Natural killer cell (primary cell): ENCODE results near the gene MED13L. TPM values are rescaled to one million over a fixed set of nuclear protein-coding genes. Genes with fewer than 3 reads are reported as not detected.

Experiments used
- ATAC-seq, 3 donors: fragments of 150-1000 bp in 2 of 3; fragments of 200-7000 bp in 1 of 3; cut with Tn5 transposase; 1 replicate in 1 of 3; 2 replicates in 2 of 3; pipeline ENCODE4 v1.10.0; 2021; ENCODE audit warnings: mild to moderate bottlenecking in 2 of 3, moderate library complexity in 2 of 3
- DNase-seq, 2 donors: peaks; one replicate each; pipeline versions ENCODE4 v3.0.0 to v3.0.0-alpha.2; 2013 to 2021; ENCODE audit warnings: mixed read lengths in 1 of 2
- H3K27ac ChIP-seq: one replicate; pipeline ENCODE4 v1.5.1; 2013; ENCODE audit warnings: mild to moderate bottlenecking, low read length
- H3K27me3 ChIP-seq: one replicate; pipeline ENCODE4 v1.6.1; 2013; ENCODE audit warnings: low read length; ENCODE audit not compliant: control insufficient read depth, insufficient read depth
- H3K36me3 ChIP-seq: one replicate; pipeline ENCODE4 v1.6.1; 2013; ENCODE audit warnings: low read length; ENCODE audit not compliant: control insufficient read depth, insufficient read depth
- H3K4me1 ChIP-seq: one replicate; pipeline ENCODE4 v1.6.1; 2013; ENCODE audit warnings: low read length; ENCODE audit not compliant: control insufficient read depth, insufficient read depth
- H3K4me3 ChIP-seq: one replicate; pipeline ENCODE4 v1.5.1; 2013; ENCODE audit warnings: low read length
- H3K9me3 ChIP-seq: one replicate; pipeline ENCODE4 v1.6.1; 2013; ENCODE audit warnings: low read length; ENCODE audit not compliant: control insufficient read depth, insufficient read depth
- H3K27ac Mint-ChIP-seq, 2 donors: one replicate each; pipeline ENCODE4 v1.8.0; 2022; ENCODE audit warnings: mild to moderate bottlenecking in 2 of 2, mixed read lengths in 2 of 2, moderate library complexity in 1 of 2
- H3K27me3 Mint-ChIP-seq, 2 donors: one replicate each; pipeline ENCODE4 v1.8.0; 2022; ENCODE audit warnings: low read depth in 2 of 2, mixed read lengths in 2 of 2
- H3K36me3 Mint-ChIP-seq: one replicate; pipeline ENCODE4 v1.8.0; 2022; ENCODE audit warnings: mixed read lengths
- H3K4me1 Mint-ChIP-seq, 2 donors: one replicate each; pipeline ENCODE4 v1.8.0; 2022; ENCODE audit warnings: mixed read lengths in 2 of 2
- H3K4me3 Mint-ChIP-seq: one replicate; pipeline ENCODE4 v1.8.0; 2022; ENCODE audit warnings: mild to moderate bottlenecking, moderate library complexity, mixed read lengths
- H3K9me3 Mint-ChIP-seq, 2 donors: one replicate each; pipeline ENCODE4 v1.8.0; 2022; ENCODE audit warnings: mixed read lengths in 2 of 2
- CTCF ChIP-seq: fragments of 200-600 bp; IDR thresholded peaks from one replicate; pipeline ENCODE4 v1.8.0; 2022; ENCODE audit warnings: antibody characterized with exemption
- WGBS: methylation state at CpG from one replicate; pipeline ENCODE4 v1.1.7; 2013; ENCODE audit warnings: missing lambda C conversion rate; ENCODE audit not compliant: insufficient coverage; 5-methylcytosine and 5-hydroxymethylcytosine counted together
- intact Hi-C: fragments of 100-400 bp; cut with micrococcal nuclease; formaldehyde crosslinking; loops from one replicate; pipeline ENCODE4 v1.14.2; 2022
- total RNA-seq, 4 donors: library from RNA; stranded (reverse); fragments of 120-200 nt in 1 of 4; gene quantifications; one replicate each; pipeline versions ENCODE4 v1.2.3 to v1.2.4, GENCODE V29; 2013 to 2022

MED13L gene
- total RNA-seq, 3 donors from 2014 or later (not counting 1 experiment from before 2014, with no cell fraction given): 237 to 316 (median 240) TPM

GRCh38 chr12:116157845-116158267 is 119.6 kb downstream of the MED13L start:
- Mint-ChIP-seq H3K9me3 (no peaks in the 10 kb centered on the region), H3K4me3 (no peak overlapping the region), H3K27me3 (no peaks in the 10 kb centered on the region), H3K4me1 (peaks cover 45 to 56% of the 10 kb centered on the region in 2 donors), H3K27ac (peak overlapping the region in 1 of 2 donors; percentile 29), H3K36me3 (no peaks in the 10 kb centered on the region)
- 39% methylated on average over 5 of the region's 5 CpGs for WGBS
- no peaks in the 10 kb centered on the region for H3K36me3 ChIP-seq
- DNase-seq (no peak), ATAC-seq (peak in 1 of 3 donors; percentile 18)
- no peak overlapping the region for H3K4me3 ChIP-seq
- no peaks in the 10 kb centered on the region for H3K9me3 ChIP-seq
- intact Hi-C loops: loop anchor here (2.0 kb wide), 1 partner anchor 15 kb away; no protein-coding TSS in a partner anchor
- H3K27ac ChIP-seq: no peak overlapping the region
- H3K4me1 ChIP-seq: no peaks in the 10 kb centered on the region
- TF ChIP-seq CTCF: no peak
- no peaks in the 10 kb centered on the region for H3K27me3 ChIP-seq

- 88% methylated on average over 4 of the region's 4 CpGs for WGBS
- H3K27ac Mint-ChIP-seq: no peak overlapping the region
These were observed 120.9 kb downstream of the MED13L start for GRCh38 chr12:116156614-116157013.

GRCh38 chr12:116155383-116155782 is 122.1 kb downstream of the MED13L start:
- no peak for TF ChIP-seq CTCF
- H3K4me3 ChIP-seq: no peak overlapping the region
- H3K27ac Mint-ChIP-seq: no peak overlapping the region
- no peaks in the 10 kb centered on the region for H3K36me3 Mint-ChIP-seq
- no peaks in the 10 kb centered on the region for H3K9me3 ChIP-seq
- H3K4me1 Mint-ChIP-seq: peaks cover 51 to 61% of the 10 kb centered on the region in 2 donors
- H3K4me1 ChIP-seq: peaks cover 2% of the 10 kb centered on the region
- no peaks in the 10 kb centered on the region for H3K27me3 ChIP-seq
- WGBS: 92% methylated on average over 7 of the region's 8 CpGs
- ATAC-seq: no peak
- no peaks in the 10 kb centered on the region for H3K36me3 ChIP-seq
- H3K4me3 Mint-ChIP-seq: no peak overlapping the region
- no peaks in the 10 kb centered on the region for H3K9me3 Mint-ChIP-seq
- H3K27ac ChIP-seq: no peak overlapping the region
- intact Hi-C loops: no loop called here
- no peak for DNase-seq
- H3K27me3 Mint-ChIP-seq: no peaks in the 10 kb centered on the region

More at GRCh38 chr12:116156614-116157013, 120.9 kb downstream of the MED13L start:
- peaks cover 47 to 59% of the 10 kb centered on the region in 2 donors for H3K4me1 Mint-ChIP-seq
- no peaks in the 10 kb centered on the region for H3K36me3 ChIP-seq
- intact Hi-C loops: loop anchor here (2.0 kb wide), 1 partner anchor 16 kb away; no protein-coding TSS in a partner anchor
- TF ChIP-seq CTCF: no peak
- H3K9me3 ChIP-seq: no peaks in the 10 kb centered on the region
- ATAC-seq: no peak
- no peaks in the 10 kb centered on the region for H3K9me3 Mint-ChIP-seq
- H3K4me1 ChIP-seq: peaks cover 2% of the 10 kb centered on the region
- H3K4me3 Mint-ChIP-seq: no peak overlapping the region
- DNase-seq: no peak
- no peaks in the 10 kb centered on the region for H3K27me3 ChIP-seq
- no peaks in the 10 kb centered on the region for H3K27me3 Mint-ChIP-seq
- no peaks in the 10 kb centered on the region for H3K36me3 Mint-ChIP-seq
- no peak overlapping the region for H3K27ac ChIP-seq
- H3K4me3 ChIP-seq: no peak overlapping the region

GRCh38 chr12:116153983-116154382 is 123.5 kb downstream of the MED13L start:
- Mint-ChIP-seq H3K36me3 (no peaks in the 10 kb centered on the region), H3K9me3 (no peaks in the 10 kb centered on the region)

More at GRCh38 chr12:116153983-116154382, 123.5 kb downstream of the MED13L start:
- Histone ChIP-seq H3K9me3 (no peaks in the 10 kb centered on the region), H3K4me1 (peaks cover 2% of the 10 kb centered on the region), H3K27me3 (no peaks in the 10 kb centered on the region), H3K4me3 (no peak overlapping the region), H3K36me3 (no peaks in the 10 kb centered on the region), H3K27ac (no peak overlapping the region)
- DNase-seq (no peak), ATAC-seq (no peak)
- WGBS: 87% methylated on average over 1 of the region's 2 CpGs
- no peak for TF ChIP-seq CTCF
- H3K27ac Mint-ChIP-seq: peak overlapping the region; percentile 12 to 37
- H3K27me3 Mint-ChIP-seq: no peaks in the 10 kb centered on the region
- intact Hi-C loops: no loop called here
- H3K4me1 Mint-ChIP-seq: peaks cover 62 to 70% of the 10 kb centered on the region in 2 donors
- no peak overlapping the region for H3K4me3 Mint-ChIP-seq
